GM12878 (cell line): Measurements from ENCODE around the gene PSG1. TPM values are rescaled to one million over a fixed set of nuclear protein-coding genes. Genes with fewer than 3 reads are reported as not detected.

Source experiments
- ATAC-seq: fragments of 200-7000 bp; cut with Tn5 transposase; 3 replicates; pipeline ENCODE4 v1.9.1; 2020; ENCODE audit warnings: mild to moderate bottlenecking, moderate library complexity
- Bru-seq: library from RNA; stranded (reverse); fragments of 400-500 nt; gene quantifications from one replicate; lab custom pipeline; 2021; lab: Mats Ljungman, UMichigan
- BruChase-seq, 2 experiments: library from RNA; stranded (reverse); fragments of 400-500 nt; gene quantifications; one replicate each; lab custom pipeline; 2021; lab: Mats Ljungman, UMichigan
- BruUV-seq: library from RNA; stranded (reverse); fragments of 400-500 nt; replicated peaks from 2 replicates; lab custom pipeline; 2021; lab: Mats Ljungman, UMichigan
- CTCF ChIA-PET: fragments of 300-600 bp; sonication (Branson Sonifier 250); formaldehyde crosslinking; extraction: SDS; loops from one replicate; lab custom pipeline; 2021; ENCODE audit warnings: inconsistent platforms; lab: Yijun Ruan, JAX
- POLR2A ChIA-PET: fragments of 350-600 bp; formaldehyde crosslinking; extraction: SDS; loops from one replicate; lab custom pipeline; 2021; ENCODE audit warnings: inconsistent platforms; lab: Charles Lee
- RAD21 ChIA-PET: fragments of 300-600 bp; sonication (Branson Sonifier 250); formaldehyde crosslinking; loops from one replicate; lab custom pipeline; 2023; ENCODE audit warnings: antibody characterized with exemption; ENCODE audit not compliant: unreplicated experiment; lab: Charles Lee
- SMC1A ChIA-PET: fragments of 300-600 bp; sonication (Branson Sonifier 250); formaldehyde crosslinking; loops from one replicate; lab custom pipeline; 2023; ENCODE audit not compliant: unreplicated experiment, uncharacterized antibody; lab: Charles Lee
- DNase-seq: peaks from one replicate; pipeline ENCODE4 v3.0.0-alpha.2; 2011; ENCODE audit warnings: low read depth, low spot score
- FAIRE-seq: peaks from 3 replicates; lab custom pipeline; 2011; peaks lifted over from hg19 to GRCh38; lab: Jason Lieb, UNC
- H2AFZ ChIP-seq: 2 replicates; pipeline ENCODE4 v1.6.0; 2011; ENCODE audit warnings: low read depth, low read length, control low read depth; ENCODE audit not compliant: control insufficient read depth
- H3K27ac ChIP-seq: 2 replicates; pipeline ENCODE4 v1.5.1; 2011; ENCODE audit warnings: control low read depth; ENCODE audit not compliant: control insufficient read depth, insufficient read depth
- H3K27me3 ChIP-seq, 2 experiments: replicated peaks in 1 of 2; 2 replicates each; pipeline versions ENCODE4 v1.6.0 to v1.6.1; 2011; ENCODE audit warnings: low read length in 1 of 2; ENCODE audit not compliant: control insufficient read depth in 2 of 2, insufficient read depth in 2 of 2
- H3K36me3 ChIP-seq, 2 experiments: 2 replicates each; pipeline ENCODE4 v1.5.1; 2011; ENCODE audit warnings: low read length in 1 of 2; ENCODE audit not compliant: control insufficient read depth in 2 of 2, insufficient read depth in 2 of 2
- H3K4me1 ChIP-seq: 2 replicates; pipeline ENCODE4 v1.6.1; 2011; ENCODE audit warnings: mild to moderate bottlenecking, low read length, moderate library complexity, mixed read lengths; ENCODE audit not compliant: control insufficient read depth, insufficient read depth
- H3K4me2 ChIP-seq: 2 replicates; pipeline ENCODE4 v1.6.0; 2011; ENCODE audit warnings: control low read depth; ENCODE audit not compliant: control insufficient read depth, insufficient read depth
- H3K4me3 ChIP-seq: fragments of 200-600 bp; sonication (generic); 2 replicates; pipeline ENCODE4 v1.5.1; 2016
- H3K79me2 ChIP-seq: 2 replicates; pipeline ENCODE4 v1.6.0; 2011; ENCODE audit warnings: low read length; ENCODE audit not compliant: control insufficient read depth, insufficient read depth
- H3K9ac ChIP-seq: 2 replicates; pipeline ENCODE4 v1.8.0; 2011; ENCODE audit warnings: low read length, control low read depth, mixed read lengths; ENCODE audit not compliant: control insufficient read depth, insufficient read depth
- H3K9me3 ChIP-seq: replicated peaks from 3 replicates; pipeline ENCODE4 v1.5.1; 2011; ENCODE audit warnings: mild to moderate bottlenecking, low read length; ENCODE audit not compliant: control insufficient read depth, insufficient read depth
- H4K20me1 ChIP-seq: 2 replicates; pipeline ENCODE4 v1.6.0; 2011; ENCODE audit not compliant: control insufficient read depth, insufficient read depth
- BCL11A ChIP-seq: IDR thresholded peaks from 2 replicates; pipeline ENCODE4 v1.6.1; 2011; ENCODE audit warnings: low read depth, low read length
- CBFB ChIP-seq: IDR thresholded peaks from 2 replicates; pipeline ENCODE4 v1.6.1; 2016; ENCODE audit warnings: antibody characterized with exemption, low read depth
- DPF2 ChIP-seq: fragments of 450-650 bp; IDR thresholded peaks from 2 replicates; pipeline ENCODE4 v1.6.1; 2017; ENCODE audit warnings: mild to moderate bottlenecking
- NR2C1 ChIP-seq: fragments of 450-650 bp; IDR thresholded peaks from 2 replicates; pipeline ENCODE4 v1.6.1; 2017; ENCODE audit warnings: antibody characterized with exemption, mild to moderate bottlenecking, moderate library complexity
- POU2F2 ChIP-seq: IDR thresholded peaks from 3 replicates; pipeline ENCODE4 v1.6.1; 2011; ENCODE audit warnings: low read depth, mild to moderate bottlenecking, low read length, borderline replicate concordance
- SREBF2 ChIP-seq: IDR thresholded peaks from 2 replicates; pipeline ENCODE4 v1.6.1; 2012; ENCODE audit warnings: mild to moderate bottlenecking, low read length
- SUPT20H ChIP-seq: IDR thresholded peaks from 2 replicates; pipeline ENCODE4 v1.6.1; 2011; ENCODE audit warnings: low read depth, mild to moderate bottlenecking, low read length, moderate library complexity, borderline replicate concordance; ENCODE audit not compliant: control insufficient read depth
- TCF3 ChIP-seq: IDR thresholded peaks from 2 replicates; pipeline ENCODE4 v1.6.1; 2012; ENCODE audit warnings: low read depth, mild to moderate bottlenecking, low read length, borderline replicate concordance; ENCODE audit not compliant: insufficient read depth
- ZBTB40 ChIP-seq: fragments of 450-650 bp; IDR thresholded peaks from 2 replicates; pipeline ENCODE4 v1.6.1; 2016; ENCODE audit warnings: mild to moderate bottlenecking, moderate library complexity, borderline replicate concordance
- WGBS: methylation state at CpG from one replicate; pipeline ENCODE4 v1.1.6; 2016; ENCODE audit warnings: low lambda C conversion rate; ENCODE audit not compliant: insufficient replicate concordance, insufficient coverage; ENCODE audit errors: missing lambda C conversion rate; 5-methylcytosine and 5-hydroxymethylcytosine counted together
- in situ Hi-C: fragments of 300-500 bp; cut with MboI; formaldehyde crosslinking; loops from 9 replicates; pipeline ENCODE4 v1.14.3; 2018; ENCODE audit warnings: mixed read lengths
- intact Hi-C: fragments of 100-400 bp; cut with micrococcal nuclease; formaldehyde crosslinking; loops from one replicate; pipeline ENCODE4 v1.14.2; 2022; ENCODE audit not compliant: unreplicated experiment
- long read RNA-seq, 2 experiments: library from polyadenylated mRNA; unstranded; transcript quantifications; one replicate each; pipeline ENCODE4 v2.0.0, GENCODE V29; 2019 to 2020
- polyA minus RNA-seq, 3 experiments: library from RNA; depleted of rRNA, polyadenylated mRNA; stranded (reverse); fragments of >200 nt; gene quantifications; 2 replicates each; pipeline ENCODE4 v1.2.3, GENCODE V29; 2011
- polyA plus RNA-seq, 11 experiments: library from polyadenylated mRNA; depleted of rRNA in 4 of 11; unstranded in 6 of 11; stranded (reverse) in 5 of 11; fragments of >200 nt; fragmentation: Nextera tagmentation in 4 of 11; fragmentation: Illumina TruSeq in 1 of 11; extraction: Ambion mirVana in 4 of 11; extraction: Trizol in 1 of 11; gene quantifications; 1 replicate in 1 of 11; 2 replicates in 10 of 11; pipeline versions ENCODE4 v1.2.1 to v1.2.3, GENCODE V29; 2011 to 2016; ENCODE audit warnings: inconsistent platforms in 2 of 11, missing spikeins in 2 of 11, low read depth in 1 of 11
- total RNA-seq, 4 experiments: library from RNA; depleted of rRNA in 3 of 4; stranded (reverse); fragments of >200 nt in 3 of 4; fragmentation: Illumina TruSeq in 1 of 4; extraction: Trizol in 1 of 4; gene quantifications; 2 replicates each; pipeline versions ENCODE4 v1.2.1 to v1.2.3, GENCODE V29; 2013 to 2021
- TF ChIP-seq, protein P1 (sequence below): fragments of 450-650 bp; IDR thresholded peaks from 2 replicates; pipeline ENCODE4 v1.6.1; 2018; ENCODE audit warnings: mild to moderate bottlenecking, low read depth, moderate library complexity; ENCODE audit not compliant: partially characterized antibody
- TF ChIP-seq, protein P2 (sequence below): fragments of 450-650 bp; IDR thresholded peaks from 2 replicates; pipeline ENCODE4 v1.6.1; 2016; ENCODE audit warnings: mild to moderate bottlenecking

PSG1 gene
- total RNA-seq (2013; cell fraction: nucleolus; rRNA removed): not detected in 2 replicates
- total RNA-seq (2014; rRNA removed): not detected in 2 replicates
- not detected in 2 replicates for total RNA-seq (2014; rRNA removed; fragmentation: Illumina TruSeq; extraction: Trizol)
- total RNA-seq (2021): not detected in 2 replicates
- not detected for polyA plus RNA-seq (2011; ENCODE audit: low read depth)
- polyA plus RNA-seq (2011; rRNA removed): not detected in 2 replicates
- not detected in 2 replicates for polyA plus RNA-seq (2011; cell fraction: cytosol; rRNA removed)
- polyA plus RNA-seq (2011; cell fraction: nucleus; rRNA removed): not detected in 2 replicates
- not detected in 2 replicates for polyA plus RNA-seq (2012)
- not detected in 2 replicates for polyA plus RNA-seq (2014; fragmentation: Illumina TruSeq; extraction: Trizol)
- polyA plus RNA-seq (2014; fragmentation: Nextera tagmentation; extraction: Ambion mirVana): not detected
- polyA plus RNA-seq (2014; rRNA removed): not detected in 2 replicates
- not detected for polyA plus RNA-seq (2016; fragmentation: Nextera tagmentation; extraction: Ambion mirVana)
- not detected in 2 replicates for polyA minus RNA-seq (2011; rRNA and poly(A)+ RNA removed)
- polyA minus RNA-seq (2011; cell fraction: cytosol; rRNA and poly(A)+ RNA removed): not detected in 2 replicates
- polyA minus RNA-seq (2011; cell fraction: nucleus; rRNA and poly(A)+ RNA removed): not detected in 2 replicates
- not detected for Bru-seq, nascent RNA
- BruChase-seq, experiment 1, labeled RNA remaining after a 6-hour chase: not detected
- not detected for BruChase-seq, experiment 2, labeled RNA remaining after a 2-hour chase
- long read RNA-seq, experiment 1: 0 reads
- long read RNA-seq, experiment 2: 0 reads

- ChIA-PET SMC1A (no interaction called here), POLR2A (no interaction called here)
- ATAC-seq: no peak
- no peak for TF ChIP-seq NR2C1
- TF ChIP-seq DPF2: no peak
- TF ChIP-seq TCF3: no peak
- no peak for TF ChIP-seq CBFB
- TF ChIP-seq, protein P1, sequence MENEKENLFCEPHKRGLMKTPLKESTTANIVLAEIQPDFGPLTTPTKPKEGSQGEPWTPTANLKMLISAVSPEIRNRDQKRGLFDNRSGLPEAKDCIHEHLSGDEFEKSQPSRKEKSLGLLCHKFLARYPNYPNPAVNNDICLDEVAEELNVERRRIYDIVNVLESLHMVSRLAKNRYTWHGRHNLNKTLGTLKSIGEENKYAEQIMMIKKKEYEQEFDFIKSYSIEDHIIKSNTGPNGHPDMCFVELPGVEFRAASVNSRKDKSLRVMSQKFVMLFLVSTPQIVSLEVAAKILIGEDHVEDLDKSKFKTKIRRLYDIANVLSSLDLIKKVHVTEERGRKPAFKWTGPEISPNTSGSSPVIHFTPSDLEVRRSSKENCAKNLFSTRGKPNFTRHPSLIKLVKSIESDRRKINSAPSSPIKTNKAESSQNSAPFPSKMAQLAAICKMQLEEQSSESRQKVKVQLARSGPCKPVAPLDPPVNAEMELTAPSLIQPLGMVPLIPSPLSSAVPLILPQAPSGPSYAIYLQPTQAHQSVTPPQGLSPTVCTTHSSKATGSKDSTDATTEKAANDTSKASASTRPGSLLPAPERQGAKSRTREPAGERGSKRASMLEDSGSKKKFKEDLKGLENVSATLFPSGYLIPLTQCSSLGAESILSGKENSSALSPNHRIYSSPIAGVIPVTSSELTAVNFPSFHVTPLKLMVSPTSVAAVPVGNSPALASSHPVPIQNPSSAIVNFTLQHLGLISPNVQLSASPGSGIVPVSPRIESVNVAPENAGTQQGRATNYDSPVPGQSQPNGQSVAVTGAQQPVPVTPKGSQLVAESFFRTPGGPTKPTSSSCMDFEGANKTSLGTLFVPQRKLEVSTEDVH: no peak
- TF ChIP-seq SREBF2: no peak
- no peak for TF ChIP-seq BCL11A
- TF ChIP-seq SUPT20H: no peak
- no peak for TF ChIP-seq POU2F2
- no peak for TF ChIP-seq ZBTB40
- TF ChIP-seq, protein P2, sequence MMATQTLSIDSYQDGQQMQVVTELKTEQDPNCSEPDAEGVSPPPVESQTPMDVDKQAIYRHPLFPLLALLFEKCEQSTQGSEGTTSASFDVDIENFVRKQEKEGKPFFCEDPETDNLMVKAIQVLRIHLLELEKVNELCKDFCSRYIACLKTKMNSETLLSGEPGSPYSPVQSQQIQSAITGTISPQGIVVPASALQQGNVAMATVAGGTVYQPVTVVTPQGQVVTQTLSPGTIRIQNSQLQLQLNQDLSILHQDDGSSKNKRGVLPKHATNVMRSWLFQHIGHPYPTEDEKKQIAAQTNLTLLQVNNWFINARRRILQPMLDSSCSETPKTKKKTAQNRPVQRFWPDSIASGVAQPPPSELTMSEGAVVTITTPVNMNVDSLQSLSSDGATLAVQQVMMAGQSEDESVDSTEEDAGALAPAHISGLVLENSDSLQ: no peak
These were observed at the start of gene PSG1 for GRCh38 chr19:42879613-42880012. Gene PSG1, minus strand, starts transcription at chr19:42879713. Its CDS starts 132 bp downstream, at chr19:42879581.

More at GRCh38 chr19:42879613-42880012, at the start of gene PSG1:
- no peaks in the 10 kb centered on the region for H3K79me2 ChIP-seq
- no peak within 1 kb of the TSS for H3K4me2 ChIP-seq
- no TSS peak for BruUV-seq
- H3K4me3 ChIP-seq: no peak within 1 kb of the TSS
- FAIRE-seq (no peak), DNase-seq (no peak)
- no peaks in the 10 kb centered on the region for H3K9me3 ChIP-seq
- no peaks in the 10 kb centered on the region for H4K20me1 ChIP-seq
- ChIA-PET CTCF (no interaction called here), RAD21 (no interaction called here)
- no peak within 1 kb of the TSS for H3K9ac ChIP-seq
- 0% methylated on average over 1 of the region's 2 CpGs for WGBS
- H3K27me3 ChIP-seq: no peaks in the 10 kb centered on the region
- no peaks in the 10 kb centered on the region for H3K36me3 ChIP-seq
- H2AFZ ChIP-seq: no peak within 1 kb of the TSS
- intact Hi-C loops: no loop called here
- H3K27ac ChIP-seq: no peak within 1 kb of the TSS
- in situ Hi-C loops: no loop called here
- no peaks in the 10 kb centered on the region for H3K4me1 ChIP-seq
